ENCODE measurements around the gene IP6K2. TPM values are rescaled to one million over a fixed set of nuclear protein-coding genes. Genes with fewer than 3 reads are reported as not detected.

Gene IP6K2
- total and polyA plus RNA-seq, 2 of the 8 experiments (the other 6 are each of a cell fraction or from before 2014, with no cell fraction given): 95.8 to 144 TPM

DNA sequence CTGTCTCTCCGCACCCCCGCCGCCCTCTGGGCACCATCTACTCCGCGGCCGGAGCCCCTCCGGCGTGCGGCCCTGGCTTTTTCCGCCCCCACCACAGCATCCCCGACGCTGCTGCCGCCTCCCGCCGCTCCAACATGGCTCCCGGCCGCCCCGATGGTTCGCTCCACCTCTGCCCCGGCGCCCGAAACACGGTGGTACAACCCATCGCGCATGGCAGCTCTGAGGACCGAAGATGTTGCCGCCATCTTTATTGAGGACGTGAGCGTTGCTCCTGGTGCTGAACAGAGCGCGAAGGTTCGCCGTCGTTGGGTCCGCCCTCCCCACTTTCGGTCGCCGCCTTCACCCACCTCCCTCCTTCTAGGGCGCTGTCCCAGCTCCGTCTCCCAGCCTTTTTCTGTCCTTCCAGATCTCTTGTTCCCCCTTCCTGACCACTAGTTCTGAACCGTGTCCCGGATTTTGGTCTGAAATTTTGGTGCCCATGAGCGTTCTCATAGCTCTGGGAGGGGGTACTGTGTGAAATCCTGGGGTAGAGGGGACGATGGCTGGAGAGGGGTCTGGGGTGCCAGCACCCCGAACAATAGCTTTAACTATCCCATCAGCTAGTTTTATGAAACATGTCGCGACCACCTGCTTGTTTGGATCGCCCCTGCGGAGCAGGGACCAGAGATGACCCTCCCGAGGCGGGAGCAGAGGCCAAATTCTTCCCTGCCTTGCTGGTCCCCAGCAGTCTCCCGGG is 54.1 kb downstream of the IP6K2 start, which contains the start of gene CELSR3 (continued):
- TF ChIP-seq CHD7 (IDR thresholded peaks at IDR 0.05; ENCODE audit: insufficient replicate concordance, low read length): no peak
- TF ChIP-seq HDAC6 (IDR thresholded peaks at IDR 0.05; ENCODE audit: low read depth, low read length): no peak
- TF ChIP-seq POLR2A (IDR thresholded peaks at IDR 0.05; ENCODE audit: control extremely low read depth in 1 of 2, low read depth in 2 of 2, low read length in 2 of 2): peak in 1 of 2 experiments; percentile 74; a peak in 1 of 3 replicates
- no peak for TF ChIP-seq CBX5 (IDR thresholded peaks at IDR 0.05; ENCODE audit: low read depth, low read length)
- TF ChIP-seq CREB1 (IDR thresholded peaks at IDR 0.05): peak; percentile 65
- no peak for TF ChIP-seq CBX8 (IDR thresholded peaks at IDR 0.05; ENCODE audit: borderline replicate concordance, low read depth, low read length)
- TF ChIP-seq FOSL1 (IDR thresholded peaks at IDR 0.05; ENCODE audit: insufficient read depth, low read depth, low read length): no peak
- TF ChIP-seq MAX (IDR thresholded peaks at IDR 0.05): peak; percentile 92
- no peak for TF ChIP-seq HDAC2 (IDR thresholded peaks at IDR 0.05; ENCODE audit: borderline replicate concordance in 1 of 2, low read depth in 2 of 2, low read length in 2 of 2)
- no peak; the same call in 1 of the 2 replicates for TF ChIP-seq GTF2F1 (IDR thresholded peaks at IDR 0.05; ENCODE audit: borderline replicate concordance, low read depth, low read length)
